ENCODE data around the gene SPATC1L. TPM values are rescaled to one million over a fixed set of nuclear protein-coding genes. Genes with fewer than 3 reads are reported as not detected.

SPATC1L gene
- polyA plus RNA-seq, 3 donors, result 3.3 to 6.7 (median 5.8) TPM

DNA sequence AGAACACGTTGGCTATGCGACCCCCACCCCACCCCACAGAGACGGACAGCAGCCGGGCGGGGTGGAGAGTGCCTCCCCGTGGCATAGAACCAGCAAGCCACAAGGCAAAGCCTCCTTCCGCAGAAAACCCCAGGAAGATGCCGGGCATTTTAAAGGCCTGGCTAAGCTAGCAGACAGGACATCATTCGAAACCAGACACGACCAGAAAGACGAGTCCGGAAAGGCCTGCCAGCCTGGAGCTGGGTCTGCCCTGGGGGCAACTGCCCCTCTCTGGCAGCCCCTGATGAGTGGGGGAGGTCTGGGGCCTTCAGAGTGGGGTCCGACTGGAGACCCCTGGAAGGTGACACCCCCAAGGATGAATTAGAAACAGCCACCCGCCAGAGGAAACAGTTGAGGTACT, 37.4 kb downstream of the SPATC1L start:
- H3K27me3 Mint-ChIP-seq (ENCODE audit: low read depth in 3 of 3), result peaks cover 0 to 3% (median 3%) of the 10 kb centered on the region in 3 donors
- Histone ChIP-seq H3K9ac (ENCODE audit: insufficient read depth, low read length, poor library complexity, severe bottlenecking) (no peak overlapping the region), H3K36me3 (replicated peaks in 1 of 2; ENCODE audit: control insufficient read depth in 1 of 2, insufficient read depth in 2 of 2, low read length in 2 of 2) (no peaks in the 10 kb centered on the region), H3K4me3 (replicated peaks in 1 of 3; ENCODE audit: low read depth in 2 of 3, low read length in 3 of 3) (no peak overlapping the region), H3K79me2 (ENCODE audit: insufficient read depth, low read length) (no peaks in the 10 kb centered on the region), H3K9me3 (replicated peaks in 1 of 2; ENCODE audit: control insufficient read depth in 1 of 2, insufficient read depth in 1 of 2, low read length in 2 of 2) (peaks cover 0 to 8% of the 10 kb centered on the region in 2 donors), H3K4me2 (replicated peaks; ENCODE audit: extremely low read depth, low read length, poor library complexity, severe bottlenecking) (no peak overlapping the region), H3K27ac (ENCODE audit: low read depth in 1 of 2, low read length in 2 of 2) (no peak overlapping the region), H3K4me1 (ENCODE audit: control insufficient read depth in 1 of 2, insufficient read depth in 2 of 2, low read length in 2 of 2) (peaks cover 3 to 4% of the 10 kb centered on the region in 2 donors), H4K20me1 (ENCODE audit: insufficient read depth, low read length) (no peaks in the 10 kb centered on the region), H3K27me3 (ENCODE audit: control insufficient read depth in 2 of 2, insufficient read depth in 2 of 2, low read length in 2 of 2) (no peaks in the 10 kb centered on the region), H2AFZ (ENCODE audit: insufficient read depth, low read depth, low read length, poor library complexity, severe bottlenecking) (no peak overlapping the region)
- no peaks in the 10 kb centered on the region for H3K36me3 Mint-ChIP-seq
- no peak for DNase-seq
- peaks cover 7% of the 10 kb centered on the region for H3K4me1 Mint-ChIP-seq
- peaks cover 0 to 8% (median 4%) of the 10 kb centered on the region in 7 donors for H3K9me3 Mint-ChIP-seq
- no peak for TF ChIP-seq CTCF (IDR thresholded peaks at IDR 0.05)
- 93% methylated on average over 9 of the region's 14 CpGs for WGBS (ENCODE audit: insufficient coverage)
- H3K27ac Mint-ChIP-seq, result no peak overlapping the region
- H3K4me3 Mint-ChIP-seq, result no peak overlapping the region
- intact Hi-C loops (cut with micrococcal nuclease), result no loop called here

GRCh38 chr21:46145840-46146691, 38.2 kb downstream of the SPATC1L start:
- H3K9ac ChIP-seq (ENCODE audit: insufficient read depth, low read length, poor library complexity, severe bottlenecking), result no peak overlapping the region
- no peaks in the 10 kb centered on the region for H3K36me3 ChIP-seq (replicated peaks in 1 of 2; ENCODE audit: control insufficient read depth in 1 of 2, insufficient read depth in 2 of 2, low read length in 2 of 2)
- H3K27ac ChIP-seq (ENCODE audit: low read depth in 1 of 2, low read length in 2 of 2), result no peak overlapping the region
- H3K4me3 ChIP-seq (replicated peaks in 1 of 3; ENCODE audit: low read depth in 2 of 3, low read length in 3 of 3), result no peak overlapping the region
- no peaks in the 10 kb centered on the region for H3K27me3 ChIP-seq (ENCODE audit: control insufficient read depth in 2 of 2, insufficient read depth in 2 of 2, low read length in 2 of 2)
- peaks cover 0 to 8% of the 10 kb centered on the region in 2 donors for H3K9me3 ChIP-seq (replicated peaks in 1 of 2; ENCODE audit: control insufficient read depth in 1 of 2, insufficient read depth in 1 of 2, low read length in 2 of 2)
- Mint-ChIP-seq H3K36me3 (no peaks in the 10 kb centered on the region), H3K4me1 (peaks cover 7% of the 10 kb centered on the region), H3K27me3 (ENCODE audit: low read depth in 3 of 3) (peaks cover 0 to 6% (median 3%) of the 10 kb centered on the region in 3 donors), H3K9me3 (peaks cover 0 to 8% (median 4%) of the 10 kb centered on the region in 7 donors), H3K27ac (no peak overlapping the region), H3K4me3 (no peak overlapping the region)
- H2AFZ ChIP-seq (ENCODE audit: insufficient read depth, low read depth, low read length, poor library complexity, severe bottlenecking), result no peak overlapping the region
- no peak overlapping the region for H3K4me2 ChIP-seq (replicated peaks; ENCODE audit: extremely low read depth, low read length, poor library complexity, severe bottlenecking)
- intact Hi-C loops (cut with micrococcal nuclease), result no loop called here
- 91% methylated on average over 52 of the region's 60 CpGs for WGBS (ENCODE audit: insufficient coverage)
- no peak for TF ChIP-seq CTCF (IDR thresholded peaks at IDR 0.05)
- H3K79me2 ChIP-seq (ENCODE audit: insufficient read depth, low read length), result no peaks in the 10 kb centered on the region
- no peak for DNase-seq
- H4K20me1 ChIP-seq (ENCODE audit: insufficient read depth, low read length), result no peaks in the 10 kb centered on the region
- peaks cover 3 to 4% of the 10 kb centered on the region in 2 donors for H3K4me1 ChIP-seq (ENCODE audit: control insufficient read depth in 1 of 2, insufficient read depth in 2 of 2, low read length in 2 of 2)

Measured in CD14-positive monocyte (primary cell).